Endothelial cell (in vitro differentiated cells): ENCODE data around the gene HEPHL1. TPM values are rescaled to one million over a fixed set of nuclear protein-coding genes. Genes with fewer than 3 reads are reported as not detected.
"Not testable (repeated sequence)": the region's sequence is repeated elsewhere in the genome, so short reads cannot be mapped to it uniquely, and the experiment has no call there.

ENCODE experiments used
- DNase-seq: peaks from one replicate; pipeline ENCODE4 v3.0.0; 2021; ENCODE audit warnings: low spot score
- H3K27ac Mint-ChIP-seq: one replicate; pipeline ENCODE4 v1.8.0; 2021; ENCODE audit warnings: mixed read lengths, inconsistent platforms; ENCODE audit not compliant: unreplicated experiment
- H3K27me3 Mint-ChIP-seq: one replicate; pipeline ENCODE4 v1.8.0; 2021; ENCODE audit warnings: mild to moderate bottlenecking, moderate library complexity, mixed read lengths, inconsistent platforms; ENCODE audit not compliant: unreplicated experiment
- H3K36me3 Mint-ChIP-seq: one replicate; pipeline ENCODE4 v1.8.0; 2021; ENCODE audit warnings: mild to moderate bottlenecking, low read depth, mixed read lengths, inconsistent platforms; ENCODE audit not compliant: unreplicated experiment
- H3K4me1 Mint-ChIP-seq: one replicate; pipeline ENCODE4 v1.8.0; 2021; ENCODE audit warnings: mild to moderate bottlenecking, mixed read lengths, inconsistent platforms; ENCODE audit not compliant: unreplicated experiment
- H3K4me3 Mint-ChIP-seq: one replicate; pipeline ENCODE4 v1.8.0; 2021; ENCODE audit warnings: mild to moderate bottlenecking, mixed read lengths, inconsistent platforms; ENCODE audit not compliant: unreplicated experiment
- H3K9me3 Mint-ChIP-seq: one replicate; pipeline ENCODE4 v1.8.0; 2021; ENCODE audit warnings: mixed read lengths, inconsistent platforms; ENCODE audit not compliant: unreplicated experiment
- long read RNA-seq: library from polyadenylated mRNA; unstranded; transcript quantifications from one replicate; pipeline ENCODE4 v2.0.0, GENCODE V29; 2020; ENCODE audit not compliant: unreplicated experiment
- total RNA-seq: library from RNA; stranded (reverse); fragmentation: NEBNext Ultra II Directional; extraction: Animal tissue kit (Norgen Biotek cat#: 25700); gene quantifications from one replicate; pipeline ENCODE4 v1.2.1, GENCODE V29; 2021; ENCODE audit not compliant: unreplicated experiment
- TF ChIP-seq, protein P1 (sequence below): fragments of 200-600 bp; sonication (generic); IDR thresholded peaks from one replicate; pipeline ENCODE4 v1.5.0; 2021; ENCODE audit warnings: antibody characterized with exemption; ENCODE audit not compliant: unreplicated experiment

HEPHL1 gene, protein sequence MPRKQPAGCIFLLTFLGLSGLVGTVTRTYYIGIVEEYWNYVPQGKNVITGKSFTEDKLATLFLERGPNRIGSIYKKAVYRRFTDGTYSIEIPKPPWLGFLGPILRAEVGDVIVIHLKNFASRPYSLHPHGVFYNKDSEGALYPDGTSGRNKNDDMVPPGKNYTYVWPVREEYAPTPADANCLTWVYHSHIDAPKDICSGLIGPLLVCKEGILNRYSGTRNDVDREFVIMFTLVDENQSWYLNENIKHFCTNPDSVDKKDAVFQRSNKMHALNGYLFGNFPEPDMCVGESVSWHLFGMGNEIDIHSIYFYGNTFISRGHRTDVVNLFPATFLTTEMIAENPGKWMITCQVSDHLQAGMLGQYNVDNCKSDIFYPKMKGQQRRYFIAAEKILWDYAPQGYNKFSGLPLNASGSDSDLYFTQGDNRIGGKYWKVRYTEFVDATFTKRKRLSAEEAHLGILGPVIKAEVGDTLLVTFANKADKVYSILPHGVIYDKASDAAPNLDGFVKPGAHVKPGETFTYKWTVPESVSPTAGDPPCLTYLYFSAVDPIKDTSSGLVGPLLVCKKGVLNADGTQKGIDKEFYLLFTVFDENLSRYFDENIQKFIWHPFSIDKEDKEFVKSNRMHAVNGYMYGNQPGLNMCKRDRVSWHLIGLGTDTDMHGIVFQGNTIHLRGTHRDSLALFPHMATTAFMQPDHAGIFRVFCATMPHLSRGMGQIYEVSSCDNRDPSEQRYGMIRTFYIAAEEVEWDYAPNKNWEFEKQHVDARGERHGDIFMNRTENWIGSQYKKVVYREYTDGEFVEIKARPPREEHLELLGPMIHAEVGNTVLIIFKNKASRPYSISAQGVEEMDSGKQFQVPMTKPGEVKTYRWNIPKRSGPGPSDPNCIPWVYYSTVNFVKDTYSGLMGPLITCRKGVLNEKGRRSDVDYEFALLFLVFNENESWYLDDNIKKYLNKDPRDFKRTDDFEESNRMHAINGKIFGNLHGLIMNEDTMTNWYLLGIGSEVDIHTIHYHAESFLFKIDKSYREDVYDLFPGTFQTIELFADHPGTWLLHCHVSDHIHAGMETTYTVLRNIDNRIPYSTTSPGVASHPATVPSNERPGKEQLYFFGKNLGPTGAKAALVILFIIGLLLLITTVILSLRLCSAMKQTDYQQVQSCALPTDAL
- not detected for total RNA-seq
- long read RNA-seq = 0 reads

DNA sequence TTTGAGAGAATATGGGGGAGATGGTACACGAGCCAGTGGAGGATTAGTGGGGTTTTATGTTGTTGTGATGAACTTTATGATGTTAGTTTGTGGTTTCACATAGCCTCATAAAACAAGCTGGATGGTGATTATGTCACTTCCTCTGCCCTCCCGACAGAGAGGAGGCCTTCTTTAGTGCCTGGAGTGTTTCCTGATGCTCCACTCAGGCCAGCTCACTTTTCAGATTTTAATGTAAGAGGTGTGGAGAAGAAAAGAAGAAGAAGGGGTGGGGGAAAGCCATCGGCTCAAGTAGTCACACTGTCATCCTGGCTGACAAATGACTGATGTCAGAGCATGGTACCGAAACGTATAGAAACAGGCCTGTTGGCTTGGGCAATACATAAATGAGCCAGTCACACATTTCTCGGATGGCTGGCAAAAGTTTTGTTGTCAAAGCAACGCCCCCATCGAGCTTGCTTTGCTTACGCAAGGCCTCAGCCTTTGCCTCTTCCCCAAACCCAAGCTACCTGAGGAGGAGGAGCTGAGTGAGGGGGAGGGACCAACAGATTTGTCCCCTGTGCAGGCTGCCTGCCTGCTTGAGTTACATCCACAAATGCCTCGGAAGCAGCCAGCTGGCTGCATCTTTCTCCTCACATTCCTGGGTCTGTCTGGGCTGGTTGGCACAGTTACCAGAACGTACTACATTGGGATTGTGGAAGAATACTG lies at the start of gene HEPHL1:
HEPHL1 (plus strand) TSS at position 578 of the 705 bp plus-strand sequence; CDS start at position 593, 15 bp downstream.
- Mint-ChIP-seq H3K27ac (no peak within 1 kb of the TSS), H3K27me3 (peaks cover 3% of the 10 kb centered on the region), H3K4me3 (no peak within 1 kb of the TSS), H3K36me3 (no peaks in the 10 kb centered on the region), H3K4me1 (no peaks in the 10 kb centered on the region), H3K9me3 (no peaks in the 10 kb centered on the region)
- TF ChIP-seq, protein P1, sequence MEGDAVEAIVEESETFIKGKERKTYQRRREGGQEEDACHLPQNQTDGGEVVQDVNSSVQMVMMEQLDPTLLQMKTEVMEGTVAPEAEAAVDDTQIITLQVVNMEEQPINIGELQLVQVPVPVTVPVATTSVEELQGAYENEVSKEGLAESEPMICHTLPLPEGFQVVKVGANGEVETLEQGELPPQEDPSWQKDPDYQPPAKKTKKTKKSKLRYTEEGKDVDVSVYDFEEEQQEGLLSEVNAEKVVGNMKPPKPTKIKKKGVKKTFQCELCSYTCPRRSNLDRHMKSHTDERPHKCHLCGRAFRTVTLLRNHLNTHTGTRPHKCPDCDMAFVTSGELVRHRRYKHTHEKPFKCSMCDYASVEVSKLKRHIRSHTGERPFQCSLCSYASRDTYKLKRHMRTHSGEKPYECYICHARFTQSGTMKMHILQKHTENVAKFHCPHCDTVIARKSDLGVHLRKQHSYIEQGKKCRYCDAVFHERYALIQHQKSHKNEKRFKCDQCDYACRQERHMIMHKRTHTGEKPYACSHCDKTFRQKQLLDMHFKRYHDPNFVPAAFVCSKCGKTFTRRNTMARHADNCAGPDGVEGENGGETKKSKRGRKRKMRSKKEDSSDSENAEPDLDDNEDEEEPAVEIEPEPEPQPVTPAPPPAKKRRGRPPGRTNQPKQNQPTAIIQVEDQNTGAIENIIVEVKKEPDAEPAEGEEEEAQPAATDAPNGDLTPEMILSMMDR = no peak
- no peak for DNase-seq

DNA sequence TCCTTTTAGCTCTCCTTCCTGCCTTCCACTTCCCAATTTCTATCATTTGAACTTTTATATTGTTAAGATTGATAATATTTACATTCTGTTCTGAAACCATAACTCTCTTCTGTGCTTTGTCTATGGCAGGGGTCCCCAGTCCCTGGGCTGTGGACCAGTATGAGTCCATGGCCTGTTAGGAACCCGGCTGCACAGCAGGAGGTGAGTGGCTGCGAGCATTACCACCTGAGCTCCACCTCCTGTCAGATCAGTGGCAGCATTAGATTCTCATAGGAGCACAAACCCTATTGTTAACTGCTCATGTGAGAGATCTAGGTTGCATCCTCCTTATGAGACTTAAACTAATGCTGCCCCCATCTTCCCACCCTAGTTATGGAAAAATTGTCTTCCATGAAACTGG lies 48.4 kb upstream of the HEPHL1 start:
- Mint-ChIP-seq H3K4me1 (no peaks in the 10 kb centered on the region), H3K4me3 (no peak overlapping the region), H3K27ac (no peak overlapping the region), H3K9me3 (no peaks in the 10 kb centered on the region), H3K27me3 (no peaks in the 10 kb centered on the region), H3K36me3 (no peaks in the 10 kb centered on the region)
- DNase-seq = no peak
- TF ChIP-seq, protein P1 = no peak

DNA sequence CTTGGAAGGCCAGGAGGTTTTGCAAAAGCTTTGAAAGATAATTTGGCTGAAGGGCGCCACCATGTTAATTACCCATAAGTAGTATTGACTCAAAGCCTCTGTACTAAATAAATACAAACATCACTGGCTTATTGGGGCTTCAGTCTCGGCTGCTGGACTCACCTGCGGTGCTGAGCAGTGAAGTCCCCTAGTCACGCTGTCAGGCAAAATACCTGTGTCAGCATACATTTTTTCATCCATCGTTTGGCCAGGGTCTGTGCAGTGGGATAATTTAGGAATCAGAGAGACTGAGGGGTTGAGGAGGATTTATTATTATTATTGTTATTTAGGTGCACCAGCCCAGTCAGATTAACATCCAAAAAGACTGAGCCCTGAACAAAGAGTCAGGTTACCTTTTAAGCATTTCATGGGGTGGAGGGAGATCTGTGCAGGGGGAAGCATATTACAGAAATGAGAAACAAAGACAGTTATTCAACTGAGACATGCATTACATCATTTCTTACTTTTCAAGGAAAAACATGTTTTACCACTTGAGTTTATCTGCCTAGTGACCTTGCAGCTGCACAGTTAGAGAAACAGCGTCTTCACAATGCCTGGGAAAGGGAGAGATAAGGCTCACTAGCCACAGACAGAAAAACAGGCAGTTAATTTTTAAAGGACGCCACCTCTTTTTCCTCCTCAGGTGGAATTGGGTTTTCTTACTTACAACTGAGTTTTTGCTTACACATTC lies 47.7 kb upstream of the HEPHL1 start:
- not testable (repeated sequence) for H3K27ac Mint-ChIP-seq, H3K27me3 Mint-ChIP-seq, H3K36me3 Mint-ChIP-seq, DNase-seq, H3K4me1 Mint-ChIP-seq, H3K4me3 Mint-ChIP-seq, H3K9me3 Mint-ChIP-seq

DNA sequence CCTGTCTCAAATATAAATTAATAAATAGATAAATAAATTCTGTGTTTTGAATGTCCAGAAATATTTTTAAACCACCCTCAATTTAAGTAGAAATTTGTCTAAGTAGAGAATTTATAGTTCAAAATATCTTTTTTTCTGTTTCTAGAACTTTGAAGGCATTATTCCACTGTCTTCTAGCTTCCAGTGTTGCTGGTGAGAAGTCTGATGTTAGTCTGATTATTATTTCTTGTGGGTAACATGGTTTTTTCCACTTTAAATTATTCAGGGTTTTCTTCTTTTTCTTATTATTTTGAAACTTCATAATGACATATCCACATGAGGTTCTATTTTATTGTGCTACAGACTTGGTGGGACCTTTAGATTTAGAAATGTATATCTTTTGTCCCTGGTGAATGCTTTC lies 46.4 kb upstream of the HEPHL1 start:
- Mint-ChIP-seq H3K27me3 (no peaks in the 10 kb centered on the region), H3K4me3 (no peak overlapping the region), H3K9me3 (no peaks in the 10 kb centered on the region), H3K4me1 (no peaks in the 10 kb centered on the region), H3K27ac (no peak overlapping the region), H3K36me3 (no peaks in the 10 kb centered on the region)
- no peak for DNase-seq
- TF ChIP-seq, protein P1 = no peak

DNA sequence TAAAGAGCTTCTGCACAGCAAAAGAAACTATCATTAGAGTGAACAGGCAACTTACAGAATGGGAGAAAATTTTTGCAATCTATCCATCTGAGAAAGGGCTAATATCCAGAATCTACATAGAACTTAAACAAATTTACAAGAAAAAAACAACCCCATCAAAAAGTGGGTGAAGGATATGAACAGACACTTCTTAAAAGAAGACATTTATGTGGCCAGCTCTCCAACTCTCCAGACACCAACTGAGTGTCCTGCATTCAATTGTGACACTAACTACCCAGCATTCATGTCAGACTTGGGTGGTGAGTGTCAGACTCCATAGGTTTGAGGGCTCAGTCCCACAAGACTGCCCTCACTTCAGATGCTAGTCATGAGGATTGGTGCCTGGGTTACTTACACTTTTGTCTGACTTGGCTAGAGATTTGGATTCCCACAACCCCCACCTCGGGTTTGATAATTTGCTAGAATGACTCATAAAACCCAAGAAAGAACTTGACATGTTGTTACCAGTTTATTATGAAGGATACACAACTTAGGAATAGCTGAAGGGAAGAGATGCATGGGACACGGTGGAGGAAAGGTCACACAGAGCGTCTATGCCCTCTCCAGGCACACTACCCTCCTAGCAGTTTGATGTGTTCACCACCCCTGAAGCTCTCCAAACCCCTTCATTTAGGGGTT lies 44.4 kb upstream of the HEPHL1 start:
- not testable (repeated sequence) for H3K9me3 Mint-ChIP-seq, H3K4me3 Mint-ChIP-seq, H3K36me3 Mint-ChIP-seq, DNase-seq, H3K4me1 Mint-ChIP-seq, H3K27me3 Mint-ChIP-seq, H3K27ac Mint-ChIP-seq
